HG03354 (cell line): ENCODE results near the gene MYO9A.

Experiments
- ATAC-seq: cut with Tn5 transposase; IDR thresholded peaks from one replicate; pipeline ENCODE4 v1.9.1; 2021; ENCODE audit warnings: mild to moderate bottlenecking; ENCODE audit not compliant: unreplicated experiment, poor library complexity, severe bottlenecking

Gene MYO9A

DNA sequence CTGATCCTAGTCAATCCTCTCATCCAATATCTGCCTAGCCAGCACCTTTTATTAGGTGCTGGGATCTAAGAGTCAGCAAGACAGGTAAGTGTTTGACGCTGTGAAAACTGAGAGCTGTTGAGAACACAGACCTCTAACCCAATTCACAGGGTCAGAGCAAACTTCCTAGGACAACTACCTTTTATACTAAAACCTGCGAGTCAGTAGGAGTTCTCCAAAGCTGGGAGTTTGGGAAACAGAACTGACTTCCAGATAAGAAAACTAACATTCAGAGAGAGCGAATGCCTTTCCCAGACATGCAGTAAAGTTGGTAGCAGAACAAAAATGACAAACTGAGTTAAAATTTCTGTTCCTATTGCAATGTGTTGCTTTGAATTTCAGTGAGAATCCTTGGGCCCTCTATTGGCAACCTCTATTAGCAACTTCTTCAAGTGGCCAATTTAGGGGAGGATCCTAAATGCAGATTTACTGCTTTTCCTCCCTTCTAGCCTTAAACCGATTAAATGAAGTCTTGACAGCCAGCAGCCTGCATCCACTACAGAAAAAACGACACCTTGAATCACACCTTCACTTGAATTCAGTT is 296.3 kb downstream of the MYO9A start:
- no peak for ATAC-seq

DNA sequence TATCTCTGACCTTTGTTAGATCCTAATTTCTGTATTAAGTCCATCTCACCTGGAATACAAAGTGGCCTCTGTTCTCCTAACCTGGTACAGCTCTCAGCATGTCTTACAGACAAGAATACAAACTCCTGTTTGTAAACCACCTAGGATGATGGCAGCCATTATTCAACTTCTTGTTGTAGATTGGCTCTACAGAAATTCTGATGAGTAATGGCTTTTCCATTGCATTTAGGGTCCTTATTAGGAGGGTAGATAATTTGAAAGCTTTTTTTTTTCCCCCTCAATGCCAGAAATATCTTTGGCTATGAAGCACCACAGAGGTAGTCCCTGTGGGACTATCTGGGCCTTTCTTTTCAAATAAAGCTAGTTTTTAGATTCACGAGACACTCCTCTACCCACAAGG is 297.8 kb downstream of the MYO9A start:
- ATAC-seq, result no peak

DNA sequence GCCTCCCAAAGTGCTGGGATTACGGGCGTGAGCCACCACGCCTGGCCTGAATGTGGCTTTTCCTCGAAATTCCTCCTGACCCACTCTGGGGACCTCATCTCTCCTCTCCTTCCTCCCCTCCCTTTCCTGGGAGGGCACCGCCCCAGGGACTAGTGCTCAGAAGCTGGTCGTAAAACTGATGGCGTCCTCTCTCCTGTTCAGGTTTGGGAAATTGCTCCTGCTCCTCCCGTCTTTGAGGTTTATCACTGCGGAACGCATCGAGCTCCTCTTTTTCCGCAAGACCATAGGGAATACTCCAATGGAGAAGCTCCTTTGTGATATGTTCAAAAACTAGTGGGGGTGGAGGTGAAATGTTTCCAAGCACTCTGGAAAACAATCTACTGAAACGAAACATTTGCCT is 300.6 kb downstream of the MYO9A start:
- no peak for ATAC-seq

DNA sequence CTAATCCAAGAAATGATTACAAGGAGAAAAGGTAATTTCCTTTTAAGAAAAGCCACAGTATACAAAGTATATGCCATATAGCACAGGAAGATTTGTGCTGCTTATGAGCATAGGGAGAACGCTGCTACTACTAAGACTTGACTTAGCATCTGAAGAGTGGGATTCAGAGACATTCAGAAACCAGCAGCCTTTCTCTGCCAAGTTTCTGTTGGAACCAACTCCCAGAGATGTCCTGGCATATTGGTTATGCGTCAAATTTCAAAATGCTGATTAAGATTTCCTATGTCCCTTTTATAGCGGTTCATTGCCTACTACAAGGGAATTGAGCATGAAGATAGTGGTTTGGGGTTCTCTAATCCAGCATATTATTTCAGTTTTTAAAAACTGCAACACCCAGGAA is 302.6 kb downstream of the MYO9A start:
- no peak for ATAC-seq

DNA sequence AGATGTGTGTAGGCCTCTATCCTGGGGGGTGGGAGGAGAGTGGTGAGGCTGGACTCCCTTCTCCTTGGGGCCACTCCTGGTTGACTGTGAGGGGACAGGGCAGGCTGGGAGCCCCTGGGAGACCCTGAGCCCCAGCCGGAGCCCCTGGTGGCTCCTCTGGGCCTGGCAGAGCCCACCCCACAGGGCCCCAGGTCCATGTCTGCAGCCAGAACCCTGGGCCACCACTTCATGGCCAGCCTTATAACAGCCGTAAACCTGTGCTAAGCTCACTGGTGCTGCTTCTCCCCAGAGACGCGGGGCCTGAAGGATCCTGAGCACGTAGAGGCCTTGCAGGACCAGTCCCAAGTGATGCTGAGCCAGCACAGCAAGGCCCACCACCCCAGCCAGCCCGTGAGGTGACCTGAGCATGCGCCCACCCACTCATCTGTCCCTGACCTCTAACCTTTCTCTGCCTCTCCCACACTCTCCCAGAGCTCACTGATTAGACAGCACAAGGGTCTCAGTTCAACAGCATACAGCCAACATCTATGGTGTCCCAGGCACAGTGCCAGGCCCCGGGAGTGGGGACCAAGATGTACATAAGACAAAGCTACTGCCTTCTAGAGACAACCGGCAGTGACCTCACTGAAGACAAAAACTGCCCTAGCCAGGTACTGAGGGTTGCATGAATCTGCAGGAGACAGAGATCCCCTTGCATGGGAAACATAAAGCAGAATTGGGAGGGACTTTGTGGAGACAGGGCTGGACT is 304.1 kb downstream of the MYO9A start:
- no peak for ATAC-seq

DNA sequence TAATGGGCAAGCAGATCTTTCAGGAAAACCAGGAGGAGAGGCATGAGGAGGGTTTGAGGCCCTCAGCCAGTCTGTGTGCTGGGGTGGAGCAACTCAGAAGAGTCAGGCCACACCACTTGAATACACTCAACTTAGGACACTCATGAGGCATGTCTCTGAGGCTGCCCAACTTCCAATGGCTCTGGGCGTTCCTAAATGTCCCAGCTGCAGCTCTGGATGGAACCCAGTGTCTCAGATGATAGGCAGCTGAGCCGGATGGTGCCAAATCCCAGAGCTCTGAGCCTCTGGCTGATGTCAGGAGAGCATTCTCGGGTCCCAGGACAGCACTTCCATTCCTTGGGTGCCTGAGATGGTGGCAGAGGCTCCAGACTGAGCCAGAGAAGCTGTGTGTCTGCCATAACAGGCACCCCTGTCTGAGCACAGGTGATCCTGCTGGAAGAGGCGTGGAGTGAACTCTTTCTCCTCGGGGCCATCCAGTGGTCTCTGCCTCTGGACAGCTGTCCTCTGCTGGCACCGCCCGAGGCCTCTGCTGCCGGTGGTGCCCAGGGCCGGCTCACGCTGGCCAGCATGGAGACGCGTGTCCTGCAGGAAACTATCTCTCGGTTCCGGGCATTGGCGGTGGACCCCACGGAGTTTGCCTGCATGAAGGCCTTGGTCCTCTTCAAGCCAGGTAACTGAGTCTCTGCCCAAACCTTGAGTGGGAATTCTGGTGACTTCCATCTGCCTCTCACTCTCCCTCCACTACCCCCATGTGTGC is 304.8 kb downstream of the MYO9A start:
- ATAC-seq, result no peak

DNA sequence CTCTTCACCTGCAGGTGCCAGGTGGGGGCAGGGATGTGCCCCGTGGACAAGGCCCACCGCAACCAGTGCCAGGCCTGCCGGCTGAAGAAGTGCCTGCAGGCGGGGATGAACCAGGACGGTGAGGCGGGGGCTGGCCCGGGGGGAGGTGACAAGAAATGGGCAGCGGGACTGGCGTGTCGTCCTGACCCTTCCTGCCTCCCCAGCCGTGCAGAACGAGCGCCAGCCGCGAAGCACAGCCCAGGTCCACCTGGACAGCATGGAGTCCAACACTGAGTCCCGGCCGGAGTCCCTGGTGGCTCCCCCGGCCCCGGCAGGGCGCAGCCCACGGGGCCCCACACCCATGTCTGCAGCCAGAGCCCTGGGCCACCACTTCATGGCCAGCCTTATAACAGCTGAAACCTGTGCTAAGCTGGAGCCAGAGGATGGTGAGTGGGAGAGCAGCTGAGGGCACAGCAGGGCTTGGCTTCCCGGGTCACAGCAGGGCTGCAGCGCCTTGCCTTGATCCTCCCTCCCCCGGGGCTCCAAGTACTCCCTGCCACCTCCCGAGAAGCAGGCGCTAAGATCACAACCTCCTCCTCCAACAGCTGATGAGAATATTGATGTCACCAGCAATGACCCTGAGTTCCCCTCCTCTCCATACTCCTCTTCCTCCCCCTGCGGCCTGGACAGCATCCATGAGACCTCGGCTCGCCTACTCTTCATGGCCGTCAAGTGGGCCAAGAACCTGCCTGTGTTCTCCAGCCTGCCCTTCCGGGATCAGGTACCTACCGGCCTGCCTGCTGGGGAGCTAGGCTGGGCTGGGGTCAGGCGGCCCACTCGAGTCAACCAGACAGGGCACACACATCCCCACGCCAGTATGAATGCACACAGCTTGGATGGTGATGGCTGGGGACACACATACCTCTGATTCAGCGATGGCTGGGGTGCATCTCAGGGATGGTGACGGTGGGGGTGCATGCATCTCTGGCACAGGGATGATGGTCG is 305.9 kb downstream of the MYO9A start:
- no peak for ATAC-seq

DNA sequence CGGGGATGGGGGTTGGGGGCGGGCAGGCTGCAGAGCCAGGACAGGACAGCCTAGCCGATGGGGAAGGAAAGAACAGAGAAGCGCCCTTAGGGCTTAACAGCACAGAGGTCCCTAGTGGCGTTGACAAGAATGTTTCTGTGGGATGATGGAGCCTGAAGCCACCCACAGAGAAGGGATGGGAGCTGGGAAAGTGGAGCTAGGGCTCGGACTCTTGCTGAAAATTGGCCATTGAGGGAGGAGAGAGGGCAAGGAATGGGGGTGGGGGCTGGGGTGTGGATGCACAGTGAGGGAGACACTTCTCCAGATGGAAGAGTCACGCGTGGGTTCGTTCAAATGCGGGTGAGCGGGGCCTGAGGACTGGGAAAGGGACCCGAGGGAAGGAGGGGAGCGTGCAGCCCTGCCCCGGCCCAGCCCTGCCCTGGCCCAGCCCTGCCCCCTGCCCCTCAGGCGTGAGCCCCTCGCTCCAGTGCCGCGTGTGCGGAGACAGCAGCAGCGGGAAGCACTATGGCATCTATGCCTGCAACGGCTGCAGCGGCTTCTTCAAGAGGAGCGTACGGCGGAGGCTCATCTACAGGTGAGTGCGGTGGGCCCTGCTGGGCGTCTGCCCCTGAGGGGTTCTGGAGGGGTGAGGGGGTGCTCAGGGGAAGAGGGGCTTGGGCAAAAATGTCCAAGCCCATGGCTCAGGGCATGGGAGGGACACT is 306.8 kb downstream of the MYO9A start:
- ATAC-seq, result no peak

DNA sequence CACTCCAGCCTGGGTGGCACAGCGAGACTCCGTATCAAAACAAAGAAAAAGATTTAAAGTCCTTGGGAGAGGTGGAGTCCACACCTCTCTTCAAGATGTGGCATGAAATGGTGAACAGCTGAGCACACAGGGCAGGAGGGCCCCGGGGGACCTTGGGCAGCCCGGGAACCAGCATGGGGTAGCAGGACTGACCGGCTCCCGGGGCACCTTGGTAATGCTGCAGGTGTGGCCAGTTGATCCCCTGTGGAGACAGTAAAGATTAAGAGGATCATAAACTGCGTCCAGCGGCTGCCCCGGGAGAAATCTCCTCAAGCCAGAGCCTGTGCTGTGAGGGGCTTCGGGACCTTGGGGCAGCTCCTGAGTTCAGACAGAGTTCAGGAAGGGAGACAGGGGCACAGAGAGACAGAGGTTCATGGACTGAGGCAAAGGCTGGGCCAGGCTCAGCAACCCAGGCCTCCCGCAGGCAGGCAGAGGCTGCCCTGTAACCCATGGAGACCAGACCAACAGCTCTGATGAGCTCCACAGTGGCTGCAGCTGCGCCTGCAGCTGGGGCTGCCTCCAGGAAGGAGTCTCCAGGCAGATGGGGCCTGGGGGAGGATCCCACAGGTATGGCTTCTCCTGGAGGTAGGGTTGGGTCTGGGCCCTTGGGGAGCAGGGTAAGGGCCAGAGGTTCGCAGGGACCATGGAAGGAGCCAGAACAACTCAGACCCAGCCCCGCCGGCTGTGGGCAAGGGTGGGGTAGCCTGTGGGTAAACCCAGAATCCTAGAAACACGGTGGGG is 307.5 kb downstream of the MYO9A start, which contains the start of gene NR2E3:
NR2E3 (plus strand) TSS at position 299 of the 780 bp plus-strand sequence; CDS start at position 489, 190 bp downstream.
- no peak for ATAC-seq

DNA sequence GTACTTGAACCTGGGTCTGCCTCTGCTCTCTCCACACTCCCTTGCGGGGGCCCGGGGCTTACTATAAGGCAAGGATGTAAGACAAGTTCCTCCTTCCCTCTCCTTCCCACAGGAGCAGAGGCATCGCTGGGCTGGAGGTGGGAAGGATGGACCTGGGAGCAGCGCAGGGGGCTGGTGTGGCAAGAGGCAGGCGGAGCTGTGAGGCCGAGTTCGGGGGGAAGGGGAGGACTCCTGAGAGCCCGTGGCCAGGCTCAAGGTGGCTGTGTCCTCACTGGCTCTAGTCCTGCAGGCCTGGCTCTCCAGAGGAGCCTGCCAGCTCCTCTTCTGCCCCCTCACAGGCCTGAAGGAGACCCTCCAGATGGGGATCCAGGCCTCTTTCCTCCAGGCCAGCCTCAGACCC is 308.6 kb downstream of the MYO9A start:
- ATAC-seq, result no peak

DNA sequence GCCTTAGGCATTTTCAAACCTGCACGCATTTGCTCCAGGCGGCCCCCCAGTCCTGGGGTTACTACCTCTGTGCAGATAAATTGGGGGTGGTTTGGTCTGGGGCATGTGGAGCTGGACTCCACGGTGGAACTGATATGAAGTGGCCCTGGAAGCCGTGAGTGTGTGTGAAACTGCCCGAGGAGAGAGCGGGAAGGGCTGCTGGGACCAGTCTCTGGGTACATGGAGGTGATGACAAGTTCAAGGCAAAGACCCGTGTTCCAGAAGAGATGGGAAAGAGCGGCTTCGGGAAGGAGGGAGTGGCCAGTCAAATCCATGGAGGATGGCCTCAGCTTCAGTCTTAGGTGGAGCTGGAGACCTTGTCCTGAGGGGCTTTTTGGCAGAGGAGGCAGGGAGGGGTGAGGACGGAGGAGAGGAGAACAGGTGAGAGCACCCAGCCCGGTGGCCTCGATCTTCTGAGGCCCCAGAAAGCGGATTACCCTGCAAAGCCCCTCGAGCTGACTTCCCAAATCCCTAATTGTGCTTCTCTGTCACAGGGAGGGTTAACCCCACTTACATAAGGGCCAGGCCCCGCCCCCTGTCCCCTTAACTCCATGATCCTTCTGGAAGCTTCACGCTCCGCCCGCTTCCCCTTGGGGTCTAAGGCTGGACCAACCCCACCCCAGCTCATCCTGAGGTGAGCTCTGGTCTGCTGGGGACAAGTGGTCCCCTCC is 309.5 kb downstream of the MYO9A start:
- ATAC-seq, result no peak

DNA sequence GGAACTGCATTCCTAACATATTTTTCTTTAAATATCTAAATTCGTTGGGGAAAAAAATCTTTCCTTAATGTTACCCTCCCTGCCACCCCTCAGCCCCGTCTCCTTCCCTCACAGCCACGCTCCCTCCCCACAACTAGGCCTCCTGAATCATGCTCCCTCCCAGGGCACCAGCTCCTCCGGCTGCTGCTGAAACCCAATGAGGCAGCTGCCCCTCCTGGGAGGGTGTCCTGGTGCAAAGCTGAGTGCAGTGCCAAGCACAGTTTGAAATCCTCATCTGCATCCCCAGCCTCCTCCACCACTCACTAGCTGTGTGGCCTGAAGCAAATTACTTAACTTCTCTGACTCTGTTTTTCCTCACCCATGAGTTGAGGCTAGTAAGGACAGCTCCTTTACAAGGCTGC is 310.3 kb downstream of the MYO9A start:
- ATAC-seq, result no peak

DNA sequence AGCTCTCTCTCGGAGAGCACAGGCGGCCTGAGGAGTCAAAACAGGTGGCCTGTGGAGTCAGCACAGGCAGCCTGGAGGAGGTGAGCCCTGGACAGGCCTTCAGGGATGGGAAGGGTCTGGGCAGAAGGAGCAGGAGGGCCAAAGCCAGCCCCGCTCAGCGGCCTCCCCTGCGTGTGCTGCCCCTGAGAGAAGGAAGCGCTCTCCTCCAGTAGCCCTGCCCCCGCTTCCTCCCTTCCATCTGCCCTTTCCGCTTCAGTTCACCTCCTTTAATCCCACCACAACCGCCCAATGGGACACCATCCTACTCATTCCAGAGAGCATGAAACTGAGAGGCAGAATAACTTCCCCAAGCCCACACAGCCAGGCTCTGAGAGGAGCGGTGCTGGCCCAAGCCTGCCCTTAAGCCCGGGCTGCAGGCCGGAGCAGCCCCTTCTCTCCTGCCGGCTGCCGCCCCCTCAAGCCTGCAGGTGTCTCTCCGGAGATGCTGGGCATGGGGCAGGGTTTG is 310.8 kb downstream of the MYO9A start:
- ATAC-seq, result no peak

DNA sequence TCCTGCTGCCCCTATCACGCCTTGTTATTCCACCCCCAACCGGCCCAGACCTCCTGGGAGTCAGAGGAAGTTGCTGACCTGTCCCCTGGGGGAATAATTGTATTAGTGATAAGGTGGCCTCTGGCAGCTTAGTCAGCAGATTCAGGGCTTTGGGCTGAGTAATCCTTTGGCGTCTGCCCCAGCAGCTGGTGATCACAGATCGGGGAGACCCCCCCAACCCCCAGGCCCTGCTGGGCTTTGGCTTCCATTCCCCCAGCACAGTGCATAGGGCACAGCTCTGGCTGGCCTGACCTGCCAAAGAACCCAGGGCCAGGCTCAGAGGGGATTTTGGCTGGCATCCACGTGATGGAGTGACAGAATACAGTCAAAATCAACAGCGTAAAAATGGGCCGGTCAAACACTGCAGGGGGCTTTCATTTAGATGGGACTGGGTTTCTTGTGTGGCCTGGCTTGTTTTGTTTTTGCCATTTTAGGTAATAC is 311.5 kb downstream of the MYO9A start:
- ATAC-seq, result no peak

DNA sequence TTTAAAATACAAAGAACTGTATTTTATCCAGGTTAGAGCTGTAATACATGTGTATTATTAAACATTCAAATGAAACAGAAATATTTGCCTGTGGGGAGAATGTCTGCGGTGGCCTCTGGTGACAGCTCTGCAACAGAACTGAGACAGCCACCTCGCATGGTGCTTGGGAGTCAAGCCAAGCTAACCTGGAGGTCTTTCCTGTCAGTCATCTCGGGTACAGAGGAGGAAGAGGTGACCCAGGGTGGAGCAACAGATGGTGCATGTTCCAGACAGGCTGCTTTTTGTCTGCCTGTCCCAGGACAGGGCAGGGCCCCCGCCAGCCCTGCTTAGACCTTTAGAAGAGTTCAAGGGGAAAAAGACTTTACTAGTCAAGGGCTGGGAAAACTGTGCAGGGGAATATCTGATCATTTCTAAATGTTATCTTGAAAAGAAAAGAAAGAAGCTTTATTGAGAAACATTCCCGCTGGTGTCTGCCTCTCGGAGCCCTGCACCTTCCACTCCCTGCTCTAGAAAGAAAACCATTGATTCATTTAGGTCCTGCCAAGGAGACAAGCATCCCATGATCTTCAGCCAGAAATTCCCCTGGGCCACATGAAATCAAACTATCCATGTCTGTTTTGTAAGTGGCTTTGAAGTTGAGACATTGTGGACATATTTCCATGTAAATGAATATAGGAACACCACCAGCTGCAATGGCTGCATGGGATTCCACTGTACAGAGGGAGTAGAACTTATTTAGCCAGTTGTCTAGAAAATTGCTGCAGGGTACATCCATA is 313.1 kb downstream of the MYO9A start:
- peak; percentile 46 for ATAC-seq

DNA sequence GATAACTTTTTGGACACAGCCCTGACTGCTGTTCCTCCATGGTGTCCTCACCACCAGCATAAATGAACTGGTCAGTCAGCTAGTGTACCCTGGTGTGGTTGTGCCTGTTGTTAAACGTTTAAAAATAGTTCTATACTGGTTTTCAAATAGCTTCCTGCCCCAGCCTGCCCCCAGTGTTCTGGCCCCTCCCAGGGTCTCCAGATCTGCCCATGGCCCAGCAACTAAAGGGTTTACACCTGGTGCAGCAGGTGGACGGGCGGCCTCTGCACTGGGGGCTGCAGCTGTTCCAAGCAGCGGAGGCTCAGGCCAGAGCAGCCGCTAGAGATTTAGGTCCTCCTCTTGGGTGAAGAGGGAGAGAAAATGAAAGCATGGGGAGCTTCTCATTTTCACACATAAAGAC is 313.7 kb downstream of the MYO9A start:
- peak; percentile 47 for ATAC-seq

DNA sequence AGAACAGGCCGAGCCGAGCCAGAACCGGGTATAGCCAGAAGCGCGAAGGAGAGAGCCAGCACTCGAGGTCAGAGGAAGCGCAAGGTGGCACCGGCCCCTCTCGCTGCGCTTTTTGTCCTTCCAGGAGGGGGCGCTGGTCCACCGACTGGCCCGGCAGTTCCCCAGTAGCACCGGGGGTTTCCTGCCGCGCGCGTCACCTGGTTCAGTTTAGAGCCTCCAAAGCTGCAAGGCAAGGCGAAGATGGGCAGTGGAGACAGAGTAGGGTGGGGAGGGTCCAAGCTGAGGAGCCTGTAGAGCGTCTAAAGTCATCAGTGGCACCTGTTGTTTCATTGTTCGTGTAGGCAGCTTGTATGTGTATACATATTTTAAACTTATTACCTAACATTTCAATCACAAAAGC is 315.2 kb downstream of the MYO9A start:
- ATAC-seq, result no peak
